ENCODE measurements around the gene AP1B1. TPM values are rescaled to one million over a fixed set of nuclear protein-coding genes. Genes with fewer than 3 reads are reported as not detected.
"Not testable (repeated sequence)": the region's sequence is repeated elsewhere in the genome, so short reads cannot be mapped to it uniquely, and the experiment has no call there.

AP1B1 gene
- total RNA-seq, 1 experiment from 2014 or later, result 88.9 TPM

GRCh38 chr22:29431986-29432385 is 43.6 kb upstream of the AP1B1 start:
- no TSS peak for BruUV-seq (replicated peaks)
- peaks cover 88% of the 10 kb centered on the region for H3K27me3 Mint-ChIP-seq (ENCODE audit: unreplicated experiment)

GRCh38 chr22:29427176-29427760 is 38.9 kb upstream of the AP1B1 start:
- H3K4me3 Mint-ChIP-seq (ENCODE audit: low read depth, unreplicated experiment), result no peak overlapping the region
- H3K27ac Mint-ChIP-seq (ENCODE audit: unreplicated experiment), result no peak overlapping the region
- CTCF ChIA-PET, result interaction anchor here (0.6 kb wide), 1 partner anchor 65 kb away, joined by 3 read pairs; no protein-coding TSS in a partner anchor
- no peaks in the 10 kb centered on the region for H3K4me1 Mint-ChIP-seq (ENCODE audit: low read depth, unreplicated experiment)
- no peak for TF ChIP-seq CTCF (IDR thresholded peaks at IDR 0.05; ENCODE audit: unreplicated experiment)
- DNase-seq, result no peak
- no TSS peak for BruUV-seq (replicated peaks)
- intact Hi-C loops (cut with micrococcal nuclease; ENCODE audit: unreplicated experiment), result no loop called here
- no peaks in the 10 kb centered on the region for H3K9me3 Mint-ChIP-seq (ENCODE audit: low read depth, unreplicated experiment)
- H3K36me3 Mint-ChIP-seq (ENCODE audit: insufficient read depth, unreplicated experiment), result no peaks in the 10 kb centered on the region
- peaks cover 47% of the 10 kb centered on the region for H3K27me3 Mint-ChIP-seq (ENCODE audit: unreplicated experiment)

More at GRCh38 chr22:29431986-29432385, 43.6 kb upstream of the AP1B1 start:
- Mint-ChIP-seq H3K9me3 (ENCODE audit: low read depth, unreplicated experiment) (no peaks in the 10 kb centered on the region), H3K27ac (ENCODE audit: unreplicated experiment) (no peak overlapping the region), H3K4me3 (ENCODE audit: low read depth, unreplicated experiment) (no peak overlapping the region), H3K4me1 (ENCODE audit: low read depth, unreplicated experiment) (no peaks in the 10 kb centered on the region), H3K36me3 (ENCODE audit: insufficient read depth, unreplicated experiment) (no peaks in the 10 kb centered on the region)
- no peak for DNase-seq
- intact Hi-C loops (cut with micrococcal nuclease; ENCODE audit: unreplicated experiment), result no loop called here
- no peak for TF ChIP-seq CTCF (IDR thresholded peaks at IDR 0.05; ENCODE audit: unreplicated experiment)
- CTCF ChIA-PET, result no interaction called here

GRCh38 chr22:29426476-29426875 is 38.1 kb upstream of the AP1B1 start:
- Mint-ChIP-seq H3K36me3 (ENCODE audit: insufficient read depth, unreplicated experiment) (no peaks in the 10 kb centered on the region), H3K4me3 (ENCODE audit: low read depth, unreplicated experiment) (no peak overlapping the region), H3K4me1 (ENCODE audit: low read depth, unreplicated experiment) (no peaks in the 10 kb centered on the region), H3K9me3 (ENCODE audit: low read depth, unreplicated experiment) (no peaks in the 10 kb centered on the region), H3K27me3 (ENCODE audit: unreplicated experiment) (peaks cover 40% of the 10 kb centered on the region), H3K27ac (ENCODE audit: unreplicated experiment) (no peak overlapping the region)
- no peak for TF ChIP-seq CTCF (IDR thresholded peaks at IDR 0.05; ENCODE audit: unreplicated experiment)
- CTCF ChIA-PET, result no interaction called here
- BruUV-seq (replicated peaks), result no TSS peak
- DNase-seq, result no peak
- intact Hi-C loops (cut with micrococcal nuclease; ENCODE audit: unreplicated experiment), result no loop called here

- Mint-ChIP-seq H3K36me3 (ENCODE audit: insufficient read depth, unreplicated experiment) (peaks cover 12% of the 10 kb centered on the region), H3K4me1 (ENCODE audit: low read depth, unreplicated experiment) (peaks cover 20% of the 10 kb centered on the region), H3K27me3 (ENCODE audit: unreplicated experiment) (peaks cover 28% of the 10 kb centered on the region)
- intact Hi-C loops (cut with micrococcal nuclease; ENCODE audit: unreplicated experiment); CTCF ChIA-PET; H3K27ac Mint-ChIP-seq (ENCODE audit: unreplicated experiment); BruUV-seq (replicated peaks); H3K4me3 Mint-ChIP-seq (ENCODE audit: low read depth, unreplicated experiment); H3K9me3 Mint-ChIP-seq (ENCODE audit: low read depth, unreplicated experiment); DNase-seq: not testable (repeated sequence)
Observed at GRCh38 chr22:29418704-29419103, 30.3 kb upstream of the AP1B1 start.

- H3K36me3 Mint-ChIP-seq (ENCODE audit: insufficient read depth, unreplicated experiment), result peaks cover 12% of the 10 kb centered on the region
- intact Hi-C loops (cut with micrococcal nuclease; ENCODE audit: unreplicated experiment); CTCF ChIA-PET; H3K9me3 Mint-ChIP-seq (ENCODE audit: low read depth, unreplicated experiment); BruUV-seq (replicated peaks): not testable (repeated sequence)
- peak overlapping the region; percentile 84 for H3K4me3 Mint-ChIP-seq (ENCODE audit: low read depth, unreplicated experiment)
- H3K4me1 Mint-ChIP-seq (ENCODE audit: low read depth, unreplicated experiment), result peaks cover 20% of the 10 kb centered on the region
- H3K27ac Mint-ChIP-seq (ENCODE audit: unreplicated experiment), result peak overlapping the region; percentile 84
- peaks cover 21% of the 10 kb centered on the region for H3K27me3 Mint-ChIP-seq (ENCODE audit: unreplicated experiment)
- DNase-seq, result peak; percentile 36
Observed at GRCh38 chr22:29414951-29415591, 26.7 kb upstream of the AP1B1 start.

All from Calu3 (cell line).